SK-N-DZ (cell line): Measurements from ENCODE around the gene TREML1. TPM values are rescaled to one million over a fixed set of nuclear protein-coding genes. Genes with fewer than 3 reads are reported as not detected.
A peak's percentile ranks its signal among the peaks of the same experiment; 100 is the strongest.
"Not testable (repeated sequence)": the region's sequence is repeated elsewhere in the genome, so short reads cannot be mapped to it uniquely, and the experiment has no call there.

Source experiments
- DNase-seq: peaks from one replicate; pipeline ENCODE4 v3.0.0-alpha.2; 2015; ENCODE audit warnings: low spot score
- polyA plus RNA-seq, 2 experiments: library from polyadenylated mRNA; depleted of rRNA; stranded (reverse); fragments of >200 nt; gene quantifications; 2 replicates each; pipeline ENCODE4 v1.2.3, GENCODE V29; 2014

The TREML1 gene
- not detected in 2 replicates for polyA plus RNA-seq (2014; cell fraction: cytosol; rRNA removed)
- polyA plus RNA-seq (2014; cell fraction: nucleus; rRNA removed), result not detected in 2 replicates

GRCh38 chr6:41153992-41154625 is at the start of gene TREML1:
Gene TREML1, minus strand, starts transcription at chr6:41154347. Its CDS starts 59 bp downstream, at chr6:41154288.
- no peak for DNase-seq

GRCh38 chr6:41201764-41202173 is 47.6 kb upstream of the TREML1 start:
- DNase-seq, result no peak

GRCh38 chr6:41200901-41201763 is 47.0 kb upstream of the TREML1 start, which contains the start of gene TREML2:
Gene TREML2, minus strand, starts transcription at chr6:41201149. Its CDS starts 141 bp downstream, at chr6:41201008.
- no peak for DNase-seq

- no peak for DNase-seq
Observed at GRCh38 chr6:41200296-41200900, 46.3 kb upstream of the TREML1 start.

- no peak for DNase-seq
Observed at GRCh38 chr6:41199552-41200246, 45.6 kb upstream of the TREML1 start.

- no peak for DNase-seq
Observed at GRCh38 chr6:41197234-41197633, 43.1 kb upstream of the TREML1 start.

- no peak for DNase-seq
Observed at GRCh38 chr6:41194386-41194785, 40.2 kb upstream of the TREML1 start.

- DNase-seq, result no peak
Observed at GRCh38 chr6:41193884-41194283, 39.7 kb upstream of the TREML1 start.

- no peak for DNase-seq
Observed at GRCh38 chr6:41193171-41193734, 39.1 kb upstream of the TREML1 start.

- DNase-seq, result no peak
Observed at GRCh38 chr6:41191569-41191968, 37.4 kb upstream of the TREML1 start.

- no peak for DNase-seq
Observed at GRCh38 chr6:41190791-41191190, 36.6 kb upstream of the TREML1 start.

- DNase-seq, result no peak
Observed at GRCh38 chr6:41189967-41190366, 35.8 kb upstream of the TREML1 start.

- DNase-seq, result not testable (repeated sequence)
Observed at GRCh38 chr6:41189046-41189445, 34.9 kb upstream of the TREML1 start.

- DNase-seq, result no peak
Observed at GRCh38 chr6:41187924-41188886, 34.1 kb upstream of the TREML1 start.

- DNase-seq, result no peak
Observed at GRCh38 chr6:41186031-41186562, 31.9 kb upstream of the TREML1 start.

- no peak for DNase-seq
Observed at GRCh38 chr6:41184761-41185160, 30.6 kb upstream of the TREML1 start.

GRCh38 chr6:41182069-41183034 is 28.2 kb upstream of the TREML1 start:
- DNase-seq, result peak; percentile 28

- DNase-seq, result no peak
Observed at GRCh38 chr6:41181566-41181965, 27.4 kb upstream of the TREML1 start.

GRCh38 chr6:41179163-41179562 is 25.0 kb upstream of the TREML1 start:
- no peak for DNase-seq
